HCT116 (cell line): ENCODE data around the gene MYLIP. TPM values are rescaled to one million over a fixed set of nuclear protein-coding genes. Genes with fewer than 3 reads are reported as not detected.

Experiments used
- ATAC-seq: fragments of 200-7000 bp; cut with Tn5 transposase; 2 replicates; pipeline ENCODE4 v1.9.1; 2020; ENCODE audit warnings: mild to moderate bottlenecking, moderate library complexity
- BruUV-seq: library from RNA; stranded (reverse); fragments of 400-500 nt; replicated peaks from 2 replicates; lab custom pipeline; 2021; lab: Mats Ljungman, UMichigan
- CTCF ChIA-PET: fragments of 300-600 bp; sonication (Branson Sonifier 250); formaldehyde crosslinking; loops from one replicate; lab custom pipeline; 2021; ENCODE audit warnings: antibody characterized with exemption; lab: Charles Lee
- POLR2A ChIA-PET: fragments of 300-600, 350-600 bp; sonication (Branson Sonifier 250); formaldehyde crosslinking; loops from one replicate; lab custom pipeline; 2021; ENCODE audit warnings: antibody characterized with exemption; lab: Charles Lee
- RAD21 ChIA-PET, 2 experiments: fragments of 300-600 bp; sonication (Branson Sonifier 250); formaldehyde crosslinking; loops; one replicate each; lab custom pipeline; 2023; ENCODE audit warnings: low total read pairs in 2 of 2; ENCODE audit not compliant: uncharacterized antibody in 2 of 2, unreplicated experiment in 2 of 2, low non-redundant PET in 1 of 2; lab: Charles Lee
- DNase-seq: peaks from one replicate; pipeline ENCODE4 v3.0.0-alpha.2; 2010; ENCODE audit warnings: low read depth, low spot score
- H2AFZ ChIP-seq: fragments of 200-600 bp; shearing (Covaris generic), sonication (generic); 2 replicates; pipeline ENCODE4 v1.6.1; 2017; ENCODE audit warnings: low read depth, mixed run types, mixed read lengths, antibody characterized with exemption, low read length; ENCODE audit not compliant: poor library complexity, severe bottlenecking
- H3K27ac ChIP-seq: 2 replicates; pipeline ENCODE4 v1.5.1; 2012; ENCODE audit warnings: low read depth, low read length
- H3K27me3 ChIP-seq: fragments of 200-600 bp; sonication (generic); 2 replicates; pipeline ENCODE4 v1.6.1; 2016; ENCODE audit warnings: mixed run types, low read length, mixed read lengths; ENCODE audit not compliant: insufficient read depth
- H3K36me3 ChIP-seq, 2 experiments: fragments of 200-500 bp in 1 of 2; fragments of 200-600 bp in 1 of 2; sonication (Bioruptor generic) in 1 of 2; sonication (generic) in 1 of 2; 2 replicates each; pipeline versions ENCODE4 v1.5.1 to v1.6.1; 2014 to 2016; ENCODE audit warnings: low read length in 2 of 2, inconsistent platforms in 1 of 2, mixed read lengths in 1 of 2, mixed run types in 1 of 2; ENCODE audit not compliant: insufficient read depth in 2 of 2, control insufficient read depth in 1 of 2
- H3K4me1 ChIP-seq, 2 experiments: fragments of 200-600 bp in 1 of 2; sonication (generic) in 1 of 2; 2 replicates each; pipeline versions ENCODE4 v1.5.1 to v1.6.1; 2012 to 2017; ENCODE audit warnings: low read length in 2 of 2, inconsistent platforms in 1 of 2, mild to moderate bottlenecking in 1 of 2, mixed read lengths in 1 of 2, mixed run types in 1 of 2, moderate library complexity in 1 of 2; ENCODE audit not compliant: insufficient read depth in 2 of 2, control insufficient read depth in 1 of 2
- H3K4me2 ChIP-seq: fragments of 200-600 bp; sonication (generic); 2 replicates; pipeline ENCODE4 v1.6.1; 2017; ENCODE audit warnings: mixed run types, low read length, mixed read lengths
- H3K4me3 ChIP-seq, 2 experiments: fragments of 200-600 bp in 1 of 2; sonication (generic) in 1 of 2; replicated peaks in 1 of 2; 2 replicates each; pipeline ENCODE4 v1.5.1; 2011 to 2016; ENCODE audit warnings: low read length in 2 of 2, control low read depth in 1 of 2, low read depth in 1 of 2, mild to moderate bottlenecking in 1 of 2, mixed read lengths in 1 of 2, mixed run types in 1 of 2
- H3K79me2 ChIP-seq: fragments of 200-600 bp; sonication (generic); 2 replicates; pipeline ENCODE4 v1.6.1; 2017; ENCODE audit warnings: mild to moderate bottlenecking, mixed run types, low read length, moderate library complexity, mixed read lengths; ENCODE audit not compliant: insufficient read depth
- H3K9ac ChIP-seq: fragments of 200-600 bp; sonication (generic); 2 replicates; pipeline ENCODE4 v1.6.1; 2016; ENCODE audit warnings: low read length, mixed read lengths
- H3K9me2 ChIP-seq: fragments of 200-600 bp; sonication (generic), shearing (Covaris generic); 2 replicates; pipeline ENCODE4 v1.6.1; 2017; ENCODE audit warnings: mixed run types, mild to moderate bottlenecking, moderate library complexity; ENCODE audit not compliant: insufficient read depth
- H3K9me3 ChIP-seq, 2 experiments: fragments of 200-500 bp in 1 of 2; fragments of 200-600 bp in 1 of 2; sonication (Bioruptor generic) in 1 of 2; sonication (generic) in 1 of 2; 2 replicates each; pipeline ENCODE4 v1.6.1; 2014 to 2017; ENCODE audit warnings: low read length in 2 of 2, mixed read lengths in 2 of 2, inconsistent platforms in 1 of 2, low read depth in 1 of 2, mild to moderate bottlenecking in 1 of 2, mixed run types in 1 of 2, moderate library complexity in 1 of 2; ENCODE audit not compliant: control insufficient read depth in 1 of 2, insufficient read depth in 1 of 2
- H4K20me1 ChIP-seq: fragments of 200-600 bp; sonication (generic), shearing (Covaris generic); 2 replicates; pipeline ENCODE4 v1.6.1; 2017; ENCODE audit warnings: mixed run types, mild to moderate bottlenecking, moderate library complexity; ENCODE audit not compliant: insufficient read depth
- CBX3 ChIP-seq: IDR thresholded peaks from 2 replicates; pipeline ENCODE4 v1.6.1; 2012; ENCODE audit warnings: low read depth
- EGR1 ChIP-seq: IDR thresholded peaks from 2 replicates; pipeline ENCODE4 v1.6.1; 2012; ENCODE audit warnings: low read depth
- EZH2 ChIP-seq: fragments of 200-600 bp; sonication (generic); IDR thresholded peaks from 2 replicates; pipeline ENCODE4 v1.6.1; 2017; ENCODE audit warnings: antibody characterized with exemption, mixed run types
- FOSL1 ChIP-seq: IDR thresholded peaks from 2 replicates; pipeline ENCODE4 v1.6.1; 2012; ENCODE audit warnings: low read depth
- JUND ChIP-seq: IDR thresholded peaks from 2 replicates; pipeline ENCODE4 v1.6.1; 2012
- POLR2A ChIP-seq: IDR thresholded peaks from 2 replicates; pipeline ENCODE4 v1.7.0; 2011; ENCODE audit warnings: borderline replicate concordance; ENCODE audit not compliant: insufficient read depth, insufficient read length; ENCODE audit errors: extremely low read depth
- RAD21 ChIP-seq: IDR thresholded peaks from 2 replicates; pipeline ENCODE4 v1.6.1; 2012; ENCODE audit warnings: low read depth, mild to moderate bottlenecking
- SP1 ChIP-seq: IDR thresholded peaks from 2 replicates; pipeline ENCODE4 v1.6.1; 2012; ENCODE audit warnings: low read depth
- TCF7L2 ChIP-seq: IDR thresholded peaks from 2 replicates; pipeline ENCODE4 v1.7.0; 2011; ENCODE audit warnings: borderline replicate concordance, inconsistent platforms; ENCODE audit not compliant: insufficient read depth, insufficient read length; ENCODE audit errors: extremely low read depth
- ZFX ChIP-seq: fragments of 450-650 bp; IDR thresholded peaks from 2 replicates; pipeline ENCODE4 v1.6.1; 2017
- intact Hi-C: fragments of 100-400 bp; cut with micrococcal nuclease; formaldehyde crosslinking; loops from 2 replicates; pipeline ENCODE4 v1.10.0; 2022
- total RNA-seq: library from RNA; stranded (reverse); gene quantifications from one replicate; pipeline ENCODE4 v1.2.1, GENCODE V29; 2021; ENCODE audit not compliant: unreplicated experiment
- TF ChIP-seq, protein P1 (sequence below): IDR thresholded peaks from 2 replicates; pipeline ENCODE4 v1.6.1; 2012; ENCODE audit warnings: low read depth
- TF ChIP-seq, protein P2 (sequence below), 3 experiments: fragments of 200-600 bp in 1 of 3; sonication (generic) in 1 of 3; IDR thresholded peaks in 2 of 3; conservative IDR thresholded peaks in 1 of 3; 2 replicates each; pipeline ENCODE4 v1.5.1; 2012 to 2017; ENCODE audit warnings: low read depth in 2 of 3, low read length in 2 of 3, antibody characterized with exemption in 1 of 3, borderline replicate concordance in 1 of 3, control low read depth in 1 of 3, mild to moderate bottlenecking in 1 of 3, mixed read lengths in 1 of 3, mixed run types in 1 of 3, moderate library complexity in 1 of 3; ENCODE audit not compliant: insufficient read depth in 1 of 3
- TF ChIP-seq, protein P3 (sequence below): IDR thresholded peaks from 2 replicates; pipeline ENCODE4 v1.6.1; 2012
- TF ChIP-seq, protein P4 (sequence below): IDR thresholded peaks from 2 replicates; pipeline ENCODE4 v1.6.1; 2011; ENCODE audit warnings: mild to moderate bottlenecking, low read length, moderate library complexity; ENCODE audit not compliant: insufficient replicate concordance; ENCODE audit errors: extremely low read depth

Gene MYLIP
- total RNA-seq, 1 experiment from 2014 or later: 10.6 TPM

DNA sequence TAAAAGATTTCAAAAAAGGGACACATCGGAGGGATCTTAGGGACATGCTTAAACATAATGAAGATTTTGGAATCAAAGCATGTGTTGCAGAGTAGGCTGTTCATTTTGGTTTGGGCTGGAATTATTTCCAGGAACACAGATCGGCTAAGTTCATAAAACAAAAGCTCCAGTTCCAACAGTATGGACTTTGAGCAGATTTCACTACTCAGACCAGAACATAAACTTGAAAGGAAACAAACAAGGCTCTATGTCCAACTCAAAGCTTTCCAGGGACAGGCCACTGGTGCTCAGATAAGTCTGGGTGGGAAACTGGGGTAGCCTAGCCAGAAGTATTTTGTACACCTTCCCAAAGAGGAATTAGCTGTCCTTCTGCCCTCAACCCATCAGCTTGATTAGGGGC lies 58.3 kb downstream of the MYLIP start:
- Histone ChIP-seq H3K27ac (no peak overlapping the region), H3K27me3 (no peaks in the 10 kb centered on the region), H3K4me3 (no peak overlapping the region), H3K4me2 (no peak overlapping the region), H3K79me2 (no peaks in the 10 kb centered on the region), H3K9me3 (no peaks in the 10 kb centered on the region), H3K36me3 (no peaks in the 10 kb centered on the region), H2AFZ (no peak overlapping the region), H3K9me2 (no peaks in the 10 kb centered on the region), H3K9ac (no peak overlapping the region), H3K4me1 (peaks cover 0 to 5% of the 10 kb centered on the region in 2 experiments; a peak in 1 of 4 replicates), H4K20me1 (no peaks in the 10 kb centered on the region)
- no peak for DNase-seq
- no peak for ATAC-seq
- CTCF ChIA-PET: no interaction called here
- BruUV-seq: no TSS peak
- intact Hi-C loops: no loop called here
- no peak for TF ChIP-seq CBX3
- no peak for TF ChIP-seq SP1
- TF ChIP-seq EGR1: no peak
- RAD21 ChIA-PET: no interaction called here
- POLR2A ChIA-PET: no interaction called here

DNA sequence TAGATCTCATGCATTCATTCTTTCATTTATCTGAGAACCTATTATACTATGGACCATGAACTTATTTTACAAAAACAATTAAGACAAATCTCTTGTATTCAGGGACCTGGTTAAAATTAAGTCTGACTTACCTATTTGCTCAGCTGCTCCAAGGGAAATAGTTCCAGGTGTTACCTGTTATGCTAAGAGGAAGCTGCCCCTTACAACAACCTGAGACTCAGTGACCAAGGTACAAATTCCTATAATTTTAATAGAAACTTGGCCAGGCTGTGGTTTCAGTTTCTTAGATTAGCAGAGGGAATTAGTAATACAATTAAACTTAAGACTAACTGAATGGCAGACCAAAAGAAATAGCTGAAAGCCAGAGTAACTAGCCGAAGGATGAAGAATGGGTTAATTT lies 61.3 kb downstream of the MYLIP start:
- H2AFZ ChIP-seq: no peak overlapping the region
- no peak for DNase-seq
- BruUV-seq: no TSS peak
- H3K9me2 ChIP-seq: no peaks in the 10 kb centered on the region
- H3K4me3 ChIP-seq: no peak overlapping the region
- ChIA-PET CTCF (no interaction called here), POLR2A (no interaction called here), RAD21 (no interaction called here)
- H3K4me1 ChIP-seq: no peaks in the 10 kb centered on the region
- H3K36me3 ChIP-seq: no peaks in the 10 kb centered on the region
- intact Hi-C loops: no loop called here
- no peaks in the 10 kb centered on the region for H3K27me3 ChIP-seq
- no peaks in the 10 kb centered on the region for H4K20me1 ChIP-seq
- no peak overlapping the region for H3K9ac ChIP-seq
- no peaks in the 10 kb centered on the region for H3K9me3 ChIP-seq
- H3K79me2 ChIP-seq: no peaks in the 10 kb centered on the region
- no peak for ATAC-seq
- H3K27ac ChIP-seq: no peak overlapping the region
- no peak overlapping the region for H3K4me2 ChIP-seq
- TF ChIP-seq JUND: no peak
- no peak for TF ChIP-seq RAD21
- no peak for TF ChIP-seq EZH2
- TF ChIP-seq CBX3: no peak
- TF ChIP-seq, protein P1, sequence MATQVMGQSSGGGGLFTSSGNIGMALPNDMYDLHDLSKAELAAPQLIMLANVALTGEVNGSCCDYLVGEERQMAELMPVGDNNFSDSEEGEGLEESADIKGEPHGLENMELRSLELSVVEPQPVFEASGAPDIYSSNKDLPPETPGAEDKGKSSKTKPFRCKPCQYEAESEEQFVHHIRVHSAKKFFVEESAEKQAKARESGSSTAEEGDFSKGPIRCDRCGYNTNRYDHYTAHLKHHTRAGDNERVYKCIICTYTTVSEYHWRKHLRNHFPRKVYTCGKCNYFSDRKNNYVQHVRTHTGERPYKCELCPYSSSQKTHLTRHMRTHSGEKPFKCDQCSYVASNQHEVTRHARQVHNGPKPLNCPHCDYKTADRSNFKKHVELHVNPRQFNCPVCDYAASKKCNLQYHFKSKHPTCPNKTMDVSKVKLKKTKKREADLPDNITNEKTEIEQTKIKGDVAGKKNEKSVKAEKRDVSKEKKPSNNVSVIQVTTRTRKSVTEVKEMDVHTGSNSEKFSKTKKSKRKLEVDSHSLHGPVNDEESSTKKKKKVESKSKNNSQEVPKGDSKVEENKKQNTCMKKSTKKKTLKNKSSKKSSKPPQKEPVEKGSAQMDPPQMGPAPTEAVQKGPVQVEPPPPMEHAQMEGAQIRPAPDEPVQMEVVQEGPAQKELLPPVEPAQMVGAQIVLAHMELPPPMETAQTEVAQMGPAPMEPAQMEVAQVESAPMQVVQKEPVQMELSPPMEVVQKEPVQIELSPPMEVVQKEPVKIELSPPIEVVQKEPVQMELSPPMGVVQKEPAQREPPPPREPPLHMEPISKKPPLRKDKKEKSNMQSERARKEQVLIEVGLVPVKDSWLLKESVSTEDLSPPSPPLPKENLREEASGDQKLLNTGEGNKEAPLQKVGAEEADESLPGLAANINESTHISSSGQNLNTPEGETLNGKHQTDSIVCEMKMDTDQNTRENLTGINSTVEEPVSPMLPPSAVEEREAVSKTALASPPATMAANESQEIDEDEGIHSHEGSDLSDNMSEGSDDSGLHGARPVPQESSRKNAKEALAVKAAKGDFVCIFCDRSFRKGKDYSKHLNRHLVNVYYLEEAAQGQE: no peak
- TF ChIP-seq, protein P2, sequence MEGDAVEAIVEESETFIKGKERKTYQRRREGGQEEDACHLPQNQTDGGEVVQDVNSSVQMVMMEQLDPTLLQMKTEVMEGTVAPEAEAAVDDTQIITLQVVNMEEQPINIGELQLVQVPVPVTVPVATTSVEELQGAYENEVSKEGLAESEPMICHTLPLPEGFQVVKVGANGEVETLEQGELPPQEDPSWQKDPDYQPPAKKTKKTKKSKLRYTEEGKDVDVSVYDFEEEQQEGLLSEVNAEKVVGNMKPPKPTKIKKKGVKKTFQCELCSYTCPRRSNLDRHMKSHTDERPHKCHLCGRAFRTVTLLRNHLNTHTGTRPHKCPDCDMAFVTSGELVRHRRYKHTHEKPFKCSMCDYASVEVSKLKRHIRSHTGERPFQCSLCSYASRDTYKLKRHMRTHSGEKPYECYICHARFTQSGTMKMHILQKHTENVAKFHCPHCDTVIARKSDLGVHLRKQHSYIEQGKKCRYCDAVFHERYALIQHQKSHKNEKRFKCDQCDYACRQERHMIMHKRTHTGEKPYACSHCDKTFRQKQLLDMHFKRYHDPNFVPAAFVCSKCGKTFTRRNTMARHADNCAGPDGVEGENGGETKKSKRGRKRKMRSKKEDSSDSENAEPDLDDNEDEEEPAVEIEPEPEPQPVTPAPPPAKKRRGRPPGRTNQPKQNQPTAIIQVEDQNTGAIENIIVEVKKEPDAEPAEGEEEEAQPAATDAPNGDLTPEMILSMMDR (IDR thresholded peaks at IDR 0.05 in 2 of 3, conservative IDR thresholded peaks at IDR 0.05 in 1 of 3; ENCODE audit: borderline replicate concordance in 1 of 3, insufficient read depth in 1 of 3, low read depth in 2 of 3, low read length in 2 of 3): no peak
- TF ChIP-seq POLR2A: no peak
- no peak for TF ChIP-seq TCF7L2
- TF ChIP-seq FOSL1: no peak
- TF ChIP-seq SP1: no peak
- TF ChIP-seq ZFX: no peak
- TF ChIP-seq, protein P3, sequence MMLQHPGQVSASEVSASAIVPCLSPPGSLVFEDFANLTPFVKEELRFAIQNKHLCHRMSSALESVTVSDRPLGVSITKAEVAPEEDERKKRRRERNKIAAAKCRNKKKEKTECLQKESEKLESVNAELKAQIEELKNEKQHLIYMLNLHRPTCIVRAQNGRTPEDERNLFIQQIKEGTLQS: no peak
- TF ChIP-seq, protein P4, sequence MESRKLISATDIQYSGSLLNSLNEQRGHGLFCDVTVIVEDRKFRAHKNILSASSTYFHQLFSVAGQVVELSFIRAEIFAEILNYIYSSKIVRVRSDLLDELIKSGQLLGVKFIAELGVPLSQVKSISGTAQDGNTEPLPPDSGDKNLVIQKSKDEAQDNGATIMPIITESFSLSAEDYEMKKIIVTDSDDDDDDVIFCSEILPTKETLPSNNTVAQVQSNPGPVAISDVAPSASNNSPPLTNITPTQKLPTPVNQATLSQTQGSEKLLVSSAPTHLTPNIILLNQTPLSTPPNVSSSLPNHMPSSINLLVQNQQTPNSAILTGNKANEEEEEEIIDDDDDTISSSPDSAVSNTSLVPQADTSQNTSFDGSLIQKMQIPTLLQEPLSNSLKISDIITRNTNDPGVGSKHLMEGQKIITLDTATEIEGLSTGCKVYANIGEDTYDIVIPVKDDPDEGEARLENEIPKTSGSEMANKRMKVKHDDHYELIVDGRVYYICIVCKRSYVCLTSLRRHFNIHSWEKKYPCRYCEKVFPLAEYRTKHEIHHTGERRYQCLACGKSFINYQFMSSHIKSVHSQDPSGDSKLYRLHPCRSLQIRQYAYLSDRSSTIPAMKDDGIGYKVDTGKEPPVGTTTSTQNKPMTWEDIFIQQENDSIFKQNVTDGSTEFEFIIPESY: no peak
